Ascending aorta (tissue), 2 donors: ENCODE results near the gene HSPB2. TPM values are rescaled to one million over a fixed set of nuclear protein-coding genes. Genes with fewer than 3 reads are reported as not detected.

Experiments
- DNase-seq, 2 donors: peaks; one replicate each; pipeline ENCODE4 v3.0.0-alpha.2; 2019; ENCODE audit warnings: low spot score in 2 of 2
- H3K27ac ChIP-seq, 2 donors: fragments of 200-600 bp; sonication (generic); one replicate each; pipeline ENCODE4 v1.5.1; 2016 to 2017; ENCODE audit warnings: mild to moderate bottlenecking in 1 of 2
- H3K27me3 ChIP-seq: fragments of 200-600 bp; sonication (generic); one replicate; pipeline ENCODE4 v1.5.1; 2017
- H3K36me3 ChIP-seq, 2 donors: fragments of 200-600 bp; sonication (generic); one replicate each; pipeline ENCODE4 v1.5.1; 2016
- H3K4me1 ChIP-seq, 2 donors: fragments of 200-600 bp; sonication (generic); one replicate each; pipeline ENCODE4 v1.5.1; 2016 to 2017; ENCODE audit warnings: mild to moderate bottlenecking in 1 of 2
- H3K4me3 ChIP-seq, 2 donors: fragments of 200-600 bp; sonication (generic); one replicate each; pipeline ENCODE4 v1.5.1; 2016 to 2017; ENCODE audit warnings: mild to moderate bottlenecking in 1 of 2
- H3K9me3 ChIP-seq, 2 donors: fragments of 200-600 bp; sonication (generic); one replicate each; pipeline ENCODE4 v1.5.1; 2016
- CTCF ChIP-seq, 3 experiments: fragments of 200-600 bp in 2 of 3; fragments of 450-650 bp in 1 of 3; sonication (generic) in 2 of 3; IDR thresholded peaks; one replicate each; pipeline ENCODE4 v1.5.1; 2016 to 2019; ENCODE audit warnings: antibody characterized with exemption in 3 of 3, mild to moderate bottlenecking in 1 of 3, moderate library complexity in 1 of 3
- intact Hi-C: fragments of 100-400 bp; cut with DNase I; formaldehyde crosslinking; loops from one replicate; pipeline ENCODE4 v1.15.1; 2023
- total RNA-seq: library from RNA; depleted of rRNA; stranded (reverse); fragments of >200 nt; gene quantifications from one replicate; pipeline ENCODE4 v1.1.0, GENCODE V29; 2016

HSPB2 gene
- total RNA-seq, 1 donor from 2014 or later, result not detected

GRCh38 chr11:111954154-111954553, 41.6 kb downstream of the HSPB2 start:
- no peak for DNase-seq
- Histone ChIP-seq H3K27ac (no peak overlapping the region), H3K27me3 (no peaks in the 10 kb centered on the region), H3K4me3 (no peak overlapping the region), H3K36me3 (no peaks in the 10 kb centered on the region), H3K4me1 (no peaks in the 10 kb centered on the region), H3K9me3 (no peaks in the 10 kb centered on the region)
- no peak for TF ChIP-seq CTCF (IDR thresholded peaks at IDR 0.05)
- intact Hi-C loops, result no loop called here

- H3K27ac ChIP-seq, result no peak overlapping the region
- no peak for TF ChIP-seq CTCF (IDR thresholded peaks at IDR 0.05)
- H3K27me3 ChIP-seq, result no peaks in the 10 kb centered on the region
- H3K4me1 ChIP-seq, result no peaks in the 10 kb centered on the region
- H3K36me3 ChIP-seq, result no peaks in the 10 kb centered on the region
- no peak overlapping the region for H3K4me3 ChIP-seq
- intact Hi-C loops, result no loop called here
- no peaks in the 10 kb centered on the region for H3K9me3 ChIP-seq
- DNase-seq, result no peak
Observed at GRCh38 chr11:111957663-111958444, 45.3 kb downstream of the HSPB2 start.

- peaks cover 0 to 4% of the 10 kb centered on the region in 2 donors for H3K36me3 ChIP-seq
- no peaks in the 10 kb centered on the region for H3K27me3 ChIP-seq
- no peaks in the 10 kb centered on the region for H3K9me3 ChIP-seq
- no peak for TF ChIP-seq CTCF (IDR thresholded peaks at IDR 0.05)
- H3K4me3 ChIP-seq, result no peak overlapping the region
- intact Hi-C loops, result no loop called here
- DNase-seq, result no peak
- no peak overlapping the region for H3K27ac ChIP-seq
- H3K4me1 ChIP-seq, result no peaks in the 10 kb centered on the region
Observed at GRCh38 chr11:111960916-111961315, 48.4 kb downstream of the HSPB2 start.

GRCh38 chr11:111961389-111962300, 49.1 kb downstream of the HSPB2 start:
- intact Hi-C loops, result no loop called here
- Histone ChIP-seq H3K9me3 (no peaks in the 10 kb centered on the region), H3K4me1 (no peaks in the 10 kb centered on the region), H3K27ac (no peak overlapping the region), H3K4me3 (no peak overlapping the region), H3K36me3 (peaks cover 0 to 4% of the 10 kb centered on the region in 2 donors), H3K27me3 (no peaks in the 10 kb centered on the region)
- TF ChIP-seq CTCF (IDR thresholded peaks at IDR 0.05), result no peak
- no peak for DNase-seq

Other genes with a start within 250 kb of the HSPB2 start
- 7.7 TPM for gene PPP2R1B, start 146.3 kb upstream of the HSPB2 start, total RNA-seq
- gene ALG9, start 41.2 kb upstream of the HSPB2 start, total RNA-seq, result 16.8 TPM
- 0.53 TPM for gene FDXACB1, start 33.6 kb upstream of the HSPB2 start, total RNA-seq
- gene CFAP68, start 33.2 kb upstream of the HSPB2 start, total RNA-seq, result not detected
- gene CRYAB, start 964 bp upstream of the HSPB2 start, total RNA-seq, result 288 TPM
- gene C11orf52, start 6.2 kb downstream of the HSPB2 start, total RNA-seq, result not detected
- 48.9 TPM for gene DIXDC1, start 24.6 kb downstream of the HSPB2 start, total RNA-seq
- 21.3 TPM for gene DLAT, start 112.7 kb downstream of the HSPB2 start, total RNA-seq
- gene PIH1D2, start 161.3 kb downstream of the HSPB2 start, total RNA-seq, result not detected
- 12.2 TPM for gene NKAPD1, start 161.6 kb downstream of the HSPB2 start, total RNA-seq
- 28.9 TPM for gene TIMM8B, start 174.0 kb downstream of the HSPB2 start, total RNA-seq
- 68.5 TPM for gene SDHD, start 174.1 kb downstream of the HSPB2 start, total RNA-seq